Measurements from ENCODE around the gene CRACR2B.

DNA sequence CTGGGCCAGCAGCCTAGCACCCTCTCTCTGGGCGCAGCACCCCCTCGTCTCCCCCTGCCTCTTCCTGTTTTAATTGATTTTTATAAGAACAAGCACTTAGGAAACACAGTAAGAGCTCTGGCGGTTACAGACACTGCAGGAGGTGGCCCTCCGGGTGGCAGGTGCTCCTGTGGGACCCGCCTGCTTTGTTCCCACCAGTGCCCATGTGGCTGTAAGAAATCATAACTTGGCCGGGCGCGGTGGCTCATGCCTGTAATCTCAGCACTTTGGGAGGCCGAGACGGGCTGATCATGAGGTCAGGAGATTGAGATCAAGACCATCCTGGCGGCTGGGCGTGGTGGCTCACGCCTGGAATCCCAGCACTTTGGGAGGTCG, 33.4 kb downstream of the CRACR2B start:
- no peak for TF ChIP-seq EZH2 (IDR thresholded peaks at IDR 0.05; ENCODE audit: low read depth)
- TF ChIP-seq, protein P1, sequence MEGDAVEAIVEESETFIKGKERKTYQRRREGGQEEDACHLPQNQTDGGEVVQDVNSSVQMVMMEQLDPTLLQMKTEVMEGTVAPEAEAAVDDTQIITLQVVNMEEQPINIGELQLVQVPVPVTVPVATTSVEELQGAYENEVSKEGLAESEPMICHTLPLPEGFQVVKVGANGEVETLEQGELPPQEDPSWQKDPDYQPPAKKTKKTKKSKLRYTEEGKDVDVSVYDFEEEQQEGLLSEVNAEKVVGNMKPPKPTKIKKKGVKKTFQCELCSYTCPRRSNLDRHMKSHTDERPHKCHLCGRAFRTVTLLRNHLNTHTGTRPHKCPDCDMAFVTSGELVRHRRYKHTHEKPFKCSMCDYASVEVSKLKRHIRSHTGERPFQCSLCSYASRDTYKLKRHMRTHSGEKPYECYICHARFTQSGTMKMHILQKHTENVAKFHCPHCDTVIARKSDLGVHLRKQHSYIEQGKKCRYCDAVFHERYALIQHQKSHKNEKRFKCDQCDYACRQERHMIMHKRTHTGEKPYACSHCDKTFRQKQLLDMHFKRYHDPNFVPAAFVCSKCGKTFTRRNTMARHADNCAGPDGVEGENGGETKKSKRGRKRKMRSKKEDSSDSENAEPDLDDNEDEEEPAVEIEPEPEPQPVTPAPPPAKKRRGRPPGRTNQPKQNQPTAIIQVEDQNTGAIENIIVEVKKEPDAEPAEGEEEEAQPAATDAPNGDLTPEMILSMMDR (conservative IDR thresholded peaks at IDR 0.05): no peak
